ENCODE measurements around the gene NFE2L1.

- peak; percentile 62 for TF ChIP-seq GATA2 (IDR thresholded peaks at IDR 0.05; ENCODE audit: low read depth, low read length)
- no peak for TF ChIP-seq GATA3 (IDR thresholded peaks at IDR 0.05; ENCODE audit: low read depth, low read length)
Measured at GRCh38 chr17:48003417-48004151, 44.6 kb upstream of the NFE2L1 start.
